HG03378 (cell line): ENCODE data around the gene PBLD.

ENCODE experiments used
- ATAC-seq: cut with Tn5 transposase; IDR thresholded peaks from one replicate; pipeline ENCODE4 v1.9.1; 2021; ENCODE audit warnings: mild to moderate bottlenecking, moderate library complexity; ENCODE audit not compliant: unreplicated experiment

PBLD gene

DNA sequence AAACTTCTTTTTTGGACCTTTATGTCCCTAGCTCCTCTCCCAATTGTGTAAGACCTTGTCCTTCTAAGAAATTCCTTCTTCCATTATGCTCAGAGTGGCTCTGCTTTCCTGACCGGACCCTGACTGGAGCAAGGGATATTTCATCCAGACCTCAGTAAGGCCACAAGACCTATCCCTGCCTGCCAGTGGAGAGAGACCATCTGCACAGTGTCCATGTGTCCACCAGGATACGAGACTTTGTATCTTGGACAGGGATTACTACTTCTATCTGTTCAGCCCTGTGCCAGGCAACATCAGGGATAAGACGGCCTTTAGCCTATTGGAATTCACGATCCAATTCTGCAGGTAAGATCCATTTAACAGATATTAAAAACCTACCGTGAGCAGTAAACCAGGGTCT lies 93.7 kb downstream of the PBLD start:
- ATAC-seq: no peak

DNA sequence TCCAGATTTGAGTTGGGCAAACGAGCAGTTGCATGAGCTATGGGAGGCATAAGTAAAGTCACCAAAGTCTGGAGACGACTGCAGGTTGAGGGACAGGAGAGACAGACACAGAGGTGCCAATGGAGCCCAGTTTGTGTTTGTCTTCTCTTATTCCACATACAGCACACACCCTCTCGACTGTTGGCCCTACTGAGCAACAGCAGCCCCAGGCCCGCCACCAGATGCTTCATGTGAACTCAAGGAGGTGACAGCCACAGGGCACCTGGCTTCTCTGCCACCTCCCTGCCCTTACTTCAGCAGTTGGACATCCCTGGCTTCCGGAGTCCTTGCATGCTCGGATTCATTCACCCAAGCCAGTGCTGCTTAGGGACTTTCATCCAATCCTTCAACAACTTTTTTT lies 94.4 kb downstream of the PBLD start:
- ATAC-seq: no peak

DNA sequence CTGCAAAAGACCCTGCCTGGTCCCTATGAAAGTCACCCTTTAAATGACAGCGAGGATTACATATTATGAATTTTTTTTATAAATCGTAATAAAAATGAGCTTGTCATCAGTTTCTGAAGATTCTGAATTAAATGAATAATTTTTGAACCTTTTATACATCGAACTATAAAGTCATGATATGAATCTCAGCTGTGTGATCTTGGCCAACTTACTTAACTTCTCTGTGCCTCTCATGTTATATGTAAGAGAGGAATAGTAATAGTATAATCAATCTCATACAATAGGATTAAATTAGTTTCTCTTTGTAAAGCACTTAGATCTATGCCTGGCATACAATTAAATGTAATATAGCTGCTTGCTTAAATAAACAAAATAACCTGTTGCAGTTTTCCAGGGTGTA lies 95.6 kb downstream of the PBLD start:
- ATAC-seq: no peak

DNA sequence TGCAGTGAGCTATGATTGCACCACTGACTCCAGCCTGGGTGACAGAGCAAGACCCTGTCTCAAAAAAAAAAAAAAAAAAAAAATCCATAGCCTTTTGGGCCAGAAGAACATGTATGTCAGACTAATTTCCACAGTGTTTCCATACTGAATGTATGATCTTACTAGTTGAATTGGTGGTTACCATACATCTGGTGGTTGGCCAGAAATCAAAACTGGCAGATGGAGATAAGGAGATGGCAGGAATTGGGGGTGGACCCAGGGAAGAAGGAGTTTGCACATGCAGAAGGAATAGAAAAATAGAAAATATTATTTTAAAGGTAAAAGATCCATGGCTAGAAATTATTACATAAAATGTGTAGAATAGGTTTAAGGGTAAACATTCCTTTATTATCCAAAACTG lies 97.1 kb downstream of the PBLD start:
- ATAC-seq: no peak

DNA sequence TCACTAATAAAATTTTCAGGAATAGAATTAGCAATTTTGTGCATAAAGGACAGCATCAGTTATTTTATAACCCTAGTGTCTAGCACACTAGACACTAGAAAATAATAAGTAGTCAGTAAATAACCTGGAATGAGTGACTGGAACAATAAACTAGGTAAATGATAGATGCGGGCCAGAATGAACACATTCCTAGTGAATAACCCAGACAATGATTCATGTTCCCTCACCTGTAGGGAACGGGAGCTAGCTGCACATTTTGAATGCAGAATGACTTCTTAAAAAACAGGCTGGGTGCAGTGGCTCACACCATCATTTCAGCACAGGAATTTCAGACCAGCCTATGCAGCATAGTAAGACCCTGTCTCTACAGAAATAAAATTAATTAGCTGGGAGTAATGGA lies 97.6 kb downstream of the PBLD start:
- ATAC-seq: no peak

DNA sequence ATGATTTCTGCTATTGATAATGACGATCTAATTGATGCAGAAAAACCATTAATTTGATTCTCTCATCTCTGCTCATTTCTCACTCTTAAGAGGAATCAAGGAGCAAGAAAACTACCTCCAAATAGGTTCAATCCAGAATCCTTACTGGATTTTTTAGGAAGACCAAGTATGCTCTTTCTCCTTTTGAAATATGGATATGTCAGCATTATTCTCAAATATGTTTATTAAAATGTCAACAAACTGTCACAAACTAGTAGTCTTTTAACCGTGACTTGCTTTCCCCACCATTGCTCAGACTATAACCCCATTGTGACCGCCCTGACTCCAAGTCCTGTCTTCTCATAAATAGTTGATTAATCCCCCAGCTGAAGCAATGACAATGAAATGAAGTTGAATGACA lies 99.7 kb downstream of the PBLD start:
- ATAC-seq: no peak
